HEK293T (cell line): ENCODE results near the gene SPEM3.
"Not testable (repeated sequence)": the region's sequence is repeated elsewhere in the genome, so short reads cannot be mapped to it uniquely, and the experiment has no call there.

Experiments
- CTCF ChIA-PET: fragments of 350-600 bp; formaldehyde crosslinking; extraction: SDS; loops from one replicate; lab custom pipeline; 2021; ENCODE audit warnings: antibody characterized with exemption, inconsistent platforms; lab: Yijun Ruan, JAX
- POLR2A ChIA-PET: fragments of 350-600 bp; formaldehyde crosslinking; extraction: SDS; loops from one replicate; lab custom pipeline; 2020; ENCODE audit warnings: antibody characterized with exemption, inconsistent platforms; lab: Yijun Ruan, JAX
- DNase-seq: peaks from one replicate; pipeline ENCODE4 v3.0.0; 2012; ENCODE audit warnings: mixed read lengths; ENCODE audit errors: extremely low spot score
- ARNT ChIP-seq: fragments of 450-650 bp; IDR thresholded peaks from 2 replicates; pipeline ENCODE4 v1.6.1; 2017; ENCODE audit warnings: mild to moderate bottlenecking
- BHLHE40 ChIP-seq: fragments of 450-650 bp; IDR thresholded peaks from 2 replicates; pipeline ENCODE4 v1.6.1; 2016; ENCODE audit warnings: mild to moderate bottlenecking, moderate library complexity, borderline replicate concordance
- CTBP1 ChIP-seq: fragments of 450-650 bp; IDR thresholded peaks from 2 replicates; pipeline ENCODE4 v1.6.1; 2016; ENCODE audit warnings: borderline replicate concordance
- ELF4 ChIP-seq: fragments of 450-650 bp; IDR thresholded peaks from 2 replicates; pipeline ENCODE4 v1.6.1; 2017; ENCODE audit warnings: antibody characterized with exemption
- FOXA1 ChIP-seq: fragments of 450-650 bp; IDR thresholded peaks from 2 replicates; pipeline ENCODE4 v1.6.1; 2016; ENCODE audit warnings: mild to moderate bottlenecking
- FOXK2 ChIP-seq: fragments of 450-650 bp; IDR thresholded peaks from 2 replicates; pipeline ENCODE4 v1.6.1; 2016; ENCODE audit warnings: mild to moderate bottlenecking
- FOXM1 ChIP-seq: fragments of 450-650 bp; IDR thresholded peaks from 2 replicates; pipeline ENCODE4 v1.6.1; 2017; ENCODE audit warnings: mild to moderate bottlenecking, borderline replicate concordance
- HDGF ChIP-seq: fragments of 450-650 bp; IDR thresholded peaks from 2 replicates; pipeline ENCODE4 v1.6.1; 2017; ENCODE audit warnings: antibody characterized with exemption, borderline replicate concordance
- L3MBTL2 ChIP-seq: fragments of 450-650 bp; conservative IDR thresholded peaks from 2 replicates; pipeline ENCODE4 v1.6.1; 2016; ENCODE audit warnings: mild to moderate bottlenecking
- LEF1 ChIP-seq: fragments of 450-650 bp; IDR thresholded peaks from 2 replicates; pipeline ENCODE4 v1.6.1; 2017; ENCODE audit warnings: mild to moderate bottlenecking, borderline replicate concordance
- NFRKB ChIP-seq: fragments of 450-650 bp; IDR thresholded peaks from 2 replicates; pipeline ENCODE4 v1.6.1; 2016; ENCODE audit warnings: mild to moderate bottlenecking, moderate library complexity
- SP1 ChIP-seq: fragments of 450-650 bp; IDR thresholded peaks from 2 replicates; pipeline ENCODE4 v1.6.1; 2017
- SUZ12 ChIP-seq: fragments of 450-650 bp; IDR thresholded peaks from 2 replicates; pipeline ENCODE4 v1.6.1; 2016; ENCODE audit warnings: mild to moderate bottlenecking
- TARDBP ChIP-seq: fragments of 450-650 bp; IDR thresholded peaks from 2 replicates; pipeline ENCODE4 v1.6.1; 2016
- ZNF384 ChIP-seq: fragments of 450-650 bp; IDR thresholded peaks from 2 replicates; pipeline ENCODE4 v1.6.1; 2016
- TF ChIP-seq, protein P1 (sequence below): fragments of 450-650 bp; IDR thresholded peaks from 2 replicates; pipeline ENCODE4 v1.6.1; 2016

SPEM3 gene

DNA sequence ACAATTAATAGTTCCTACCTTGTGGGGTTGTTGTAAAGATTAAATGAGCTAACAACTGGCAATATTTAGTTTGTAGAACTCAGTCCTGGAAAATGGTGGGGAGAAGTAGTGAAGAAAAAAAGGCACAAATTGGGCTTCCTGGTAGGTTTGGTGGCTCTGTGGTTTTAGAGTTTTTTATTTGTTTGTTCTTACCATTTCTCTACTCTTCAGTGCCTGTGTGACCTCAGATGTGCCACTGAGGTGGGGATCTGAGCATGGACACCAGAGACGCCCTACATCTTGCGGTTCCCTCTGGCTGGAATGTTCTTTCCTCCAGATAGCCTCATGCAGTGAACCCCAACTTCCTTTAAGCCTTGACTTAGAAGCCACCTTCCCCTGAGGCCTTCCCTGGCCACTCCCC, 43.1 kb downstream of the SPEM3 start:
- DNase-seq, result no peak
- TF ChIP-seq TARDBP, result no peak
- TF ChIP-seq FOXA1, result no peak
- no peak for TF ChIP-seq BHLHE40
- TF ChIP-seq FOXK2, result no peak
- TF ChIP-seq CTBP1, result no peak
- no peak for TF ChIP-seq SP1
- TF ChIP-seq ZNF384, result no peak
- TF ChIP-seq, protein P1, sequence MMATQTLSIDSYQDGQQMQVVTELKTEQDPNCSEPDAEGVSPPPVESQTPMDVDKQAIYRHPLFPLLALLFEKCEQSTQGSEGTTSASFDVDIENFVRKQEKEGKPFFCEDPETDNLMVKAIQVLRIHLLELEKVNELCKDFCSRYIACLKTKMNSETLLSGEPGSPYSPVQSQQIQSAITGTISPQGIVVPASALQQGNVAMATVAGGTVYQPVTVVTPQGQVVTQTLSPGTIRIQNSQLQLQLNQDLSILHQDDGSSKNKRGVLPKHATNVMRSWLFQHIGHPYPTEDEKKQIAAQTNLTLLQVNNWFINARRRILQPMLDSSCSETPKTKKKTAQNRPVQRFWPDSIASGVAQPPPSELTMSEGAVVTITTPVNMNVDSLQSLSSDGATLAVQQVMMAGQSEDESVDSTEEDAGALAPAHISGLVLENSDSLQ, result no peak
- no peak for TF ChIP-seq SUZ12
- no peak for TF ChIP-seq HDGF
- TF ChIP-seq LEF1, result no peak
- no peak for TF ChIP-seq FOXM1
- no peak for TF ChIP-seq ARNT
- TF ChIP-seq ELF4, result no peak
- no peak for TF ChIP-seq NFRKB
- no peak for TF ChIP-seq L3MBTL2
- CTCF ChIA-PET, result no interaction called here
- POLR2A ChIA-PET, result no interaction called here

- DNase-seq, CTCF ChIA-PET: not testable (repeated sequence)
- POLR2A ChIA-PET, result interaction anchor here (8.2 kb wide), 1 partner anchor 36 kb away, joined by 55 read pairs; the partner anchor contains the start of genes FGF11 and TMEM102
These were observed 46.1 kb downstream of the SPEM3 start for GRCh38 chr17:7474767-7475166.

DNA sequence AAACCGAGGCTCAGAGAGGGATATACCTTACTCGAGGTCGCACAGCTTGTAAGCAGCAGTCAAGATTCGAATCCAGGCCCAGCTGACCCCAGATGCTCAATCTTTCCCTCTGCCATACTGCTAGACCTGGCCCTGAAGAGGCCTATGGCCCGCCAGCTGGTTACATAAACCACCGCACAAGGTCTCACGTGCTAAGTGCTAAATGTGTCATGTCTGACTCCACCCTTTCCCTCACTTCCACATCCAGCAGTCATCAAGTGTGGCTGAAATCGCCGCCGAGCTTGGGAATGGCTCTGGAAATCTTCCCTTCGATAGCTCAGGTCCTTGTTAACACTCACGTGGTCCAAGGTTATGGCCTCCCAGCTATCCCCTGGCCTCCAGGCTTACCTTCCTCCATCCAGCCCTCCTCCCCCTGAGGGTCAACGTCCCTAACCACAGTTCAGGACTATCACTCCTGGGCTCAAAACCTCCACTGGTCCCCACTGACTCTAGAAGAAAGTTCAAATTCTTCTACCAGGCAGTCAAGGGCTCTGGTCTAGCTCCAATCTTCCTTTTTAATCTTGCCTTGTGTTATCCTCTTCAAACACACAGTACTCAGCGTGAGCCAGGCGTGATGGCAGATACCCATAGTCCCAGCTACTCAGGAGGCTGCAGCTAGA, 47.2 kb downstream of the SPEM3 start:
- CTCF ChIA-PET, result no interaction called here

GRCh38 chr17:7476494-7476893, 47.8 kb downstream of the SPEM3 start:
- POLR2A ChIA-PET, result interaction anchor here (1.1 to 8.2 kb wide), 3 partner anchors 10 to 38 kb away, joined by 4 to 55 read pairs (median 7); partner anchors contain the start of genes FGF11 and TMEM102
- CTCF ChIA-PET, result no interaction called here
- DNase-seq, result no peak
- TF ChIP-seq TARDBP, result no peak
- TF ChIP-seq SP1, result no peak
- no peak for TF ChIP-seq CTBP1
- TF ChIP-seq FOXK2, result no peak
- no peak for TF ChIP-seq ELF4
- TF ChIP-seq, protein P1, result no peak
- no peak for TF ChIP-seq SUZ12
- no peak for TF ChIP-seq ZNF384
- TF ChIP-seq FOXA1, result no peak
- no peak for TF ChIP-seq L3MBTL2
- TF ChIP-seq FOXM1, result no peak
- TF ChIP-seq NFRKB, result no peak
- no peak for TF ChIP-seq ARNT
- TF ChIP-seq BHLHE40, result no peak
- no peak for TF ChIP-seq LEF1
- TF ChIP-seq HDGF, result no peak

More for the DNA sequence above, 47.2 kb downstream of the SPEM3 start:
- TF ChIP-seq SP1 (no peak), HDGF (no peak), ARNT (no peak), ELF4 (no peak), ZNF384 (no peak), LEF1 (no peak), SUZ12 (no peak), BHLHE40 (no peak), CTBP1 (no peak), FOXA1 (no peak), FOXK2 (no peak), NFRKB (no peak), TARDBP (no peak), FOXM1 (no peak), L3MBTL2 (no peak)
- TF ChIP-seq, protein P1, result no peak
- no peak for DNase-seq
- POLR2A ChIA-PET, result interaction anchor here (0.7 to 8.2 kb wide), 4 partner anchors 9 to 85 kb away, joined by 3 to 55 read pairs (median 6); partner anchors contain the start of genes FGF11 and TMEM102

DNA sequence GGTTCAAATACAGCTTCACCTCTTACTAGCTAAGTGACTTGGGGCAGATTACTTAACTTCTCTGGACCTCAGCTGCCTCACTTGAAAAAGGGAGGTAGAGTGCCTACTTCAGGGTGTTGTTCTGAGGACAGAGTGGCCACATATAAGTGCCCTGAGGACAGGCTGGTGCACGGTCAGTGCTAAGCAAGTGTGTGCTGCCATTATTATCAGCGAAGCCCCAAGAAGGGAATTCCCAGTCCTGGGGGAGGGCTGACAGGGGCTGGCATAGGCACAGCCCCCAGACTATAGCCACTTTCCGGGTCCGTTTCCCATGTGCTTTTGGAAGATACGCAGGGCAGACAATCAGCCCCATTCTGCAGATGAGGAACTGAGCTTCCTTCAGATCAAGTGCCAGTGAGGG, 48.3 kb downstream of the SPEM3 start:
- TF ChIP-seq ZNF384, result no peak
- no peak for TF ChIP-seq TARDBP
- no peak for TF ChIP-seq CTBP1
- TF ChIP-seq ELF4, result no peak
- no peak for TF ChIP-seq ARNT
- no peak for TF ChIP-seq L3MBTL2
- TF ChIP-seq LEF1, result no peak
- no peak for TF ChIP-seq FOXM1
- no peak for TF ChIP-seq SP1
- TF ChIP-seq FOXK2, result no peak
- no peak for TF ChIP-seq HDGF
- TF ChIP-seq, protein P1, result no peak
- TF ChIP-seq BHLHE40, result no peak
- no peak for TF ChIP-seq SUZ12
- no peak for TF ChIP-seq FOXA1
- no peak for TF ChIP-seq NFRKB
- ChIA-PET POLR2A (interaction anchor here (1.1 to 8.2 kb wide), 3 partner anchors 9 to 39 kb away, joined by 5 to 55 read pairs (median 7); partner anchors contain the start of genes CHRNB1, FGF11 and TMEM102), CTCF (no interaction called here)
- DNase-seq, result no peak
